IPS-15b (cell line): ENCODE data around the gene RPL27A.

Source experiments
- H3K27me3 ChIP-seq: one replicate; pipeline ENCODE4 v1.6.1; 2013; ENCODE audit warnings: low read length; ENCODE audit not compliant: control insufficient read depth, insufficient read depth
- H3K36me3 ChIP-seq: one replicate; pipeline ENCODE4 v1.6.1; 2013; ENCODE audit warnings: low read length; ENCODE audit not compliant: control insufficient read depth, insufficient read depth
- H3K4me1 ChIP-seq: one replicate; pipeline ENCODE4 v1.6.1; 2013; ENCODE audit warnings: mild to moderate bottlenecking, low read length; ENCODE audit not compliant: control insufficient read depth, insufficient read depth
- H3K4me3 ChIP-seq: one replicate; pipeline ENCODE4 v1.5.1; 2013; ENCODE audit warnings: low read depth, low read length
- H3K9ac ChIP-seq: one replicate; pipeline ENCODE4 v1.6.1; 2013; ENCODE audit warnings: low read depth, mild to moderate bottlenecking, low read length
- H3K9me3 ChIP-seq: one replicate; pipeline ENCODE4 v1.6.1; 2013; ENCODE audit warnings: mild to moderate bottlenecking, low read length; ENCODE audit not compliant: control insufficient read depth, insufficient read depth

RPL27A gene

GRCh38 chr11:8682303-8683114 is at the start of gene RPL27A, which contains the start of gene TRIM66:
Gene RPL27A, plus strand, starts transcription at chr11:8682792. Its CDS starts 22 bp downstream, at chr11:8682814.
Gene TRIM66, minus strand, starts transcription at chr11:8682665. Its CDS starts 10,391 bp downstream, at chr11:8672274.
- Histone ChIP-seq H3K9me3 (no peaks in the 10 kb centered on the region), H3K27me3 (no peaks in the 10 kb centered on the region), H3K9ac (peak within 1 kb of the TSS; percentile 100), H3K36me3 (peaks cover 29% of the 10 kb centered on the region), H3K4me1 (peaks cover 12% of the 10 kb centered on the region), H3K4me3 (peak within 1 kb of the TSS; percentile 95)

- no peak overlapping the region for H3K9ac ChIP-seq
- H3K27me3 ChIP-seq: no peaks in the 10 kb centered on the region
- H3K4me3 ChIP-seq: no peak overlapping the region
- no peaks in the 10 kb centered on the region for H3K9me3 ChIP-seq
- H3K36me3 ChIP-seq: peaks cover 3% of the 10 kb centered on the region
- H3K4me1 ChIP-seq: no peaks in the 10 kb centered on the region
These were observed 48.1 kb upstream of the RPL27A start for GRCh38 chr11:8634498-8634897.

GRCh38 chr11:8636127-8636526 is 46.5 kb upstream of the RPL27A start:
- H3K9me3 ChIP-seq: no peaks in the 10 kb centered on the region
- H3K36me3 ChIP-seq: peaks cover 3% of the 10 kb centered on the region
- H3K9ac ChIP-seq: no peak overlapping the region
- no peak overlapping the region for H3K4me3 ChIP-seq
- H3K4me1 ChIP-seq: peaks cover 6% of the 10 kb centered on the region
- no peaks in the 10 kb centered on the region for H3K27me3 ChIP-seq

DNA sequence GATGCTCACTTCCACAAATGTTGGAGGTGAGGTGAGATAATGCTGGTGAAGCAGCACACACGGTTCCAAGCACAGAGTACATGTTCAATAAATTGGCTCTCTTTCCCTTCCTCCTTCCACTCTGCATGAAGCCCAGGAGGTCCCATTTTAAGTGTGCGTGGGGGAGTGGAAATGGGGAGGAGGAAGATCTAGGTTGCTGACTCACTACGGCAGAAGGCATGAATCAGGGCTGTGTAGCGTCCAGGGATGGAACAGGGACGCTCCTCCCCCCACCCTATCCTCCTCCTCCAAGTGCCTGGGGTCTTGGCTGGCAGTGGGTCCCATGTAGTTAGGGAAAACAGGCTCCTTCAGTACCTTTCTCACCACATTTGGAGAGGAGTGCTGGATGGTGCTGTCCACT is 44.3 kb upstream of the RPL27A start:
- Histone ChIP-seq H3K4me1 (peaks cover 8% of the 10 kb centered on the region), H3K36me3 (peaks cover 3% of the 10 kb centered on the region), H3K9ac (no peak overlapping the region), H3K9me3 (no peaks in the 10 kb centered on the region), H3K4me3 (no peak overlapping the region), H3K27me3 (no peaks in the 10 kb centered on the region)

GRCh38 chr11:8639655-8640054 is 42.9 kb upstream of the RPL27A start:
- Histone ChIP-seq H3K36me3 (peaks cover 3% of the 10 kb centered on the region), H3K9ac (no peak overlapping the region), H3K27me3 (no peaks in the 10 kb centered on the region), H3K9me3 (no peaks in the 10 kb centered on the region), H3K4me1 (peaks cover 8% of the 10 kb centered on the region), H3K4me3 (no peak overlapping the region)

DNA sequence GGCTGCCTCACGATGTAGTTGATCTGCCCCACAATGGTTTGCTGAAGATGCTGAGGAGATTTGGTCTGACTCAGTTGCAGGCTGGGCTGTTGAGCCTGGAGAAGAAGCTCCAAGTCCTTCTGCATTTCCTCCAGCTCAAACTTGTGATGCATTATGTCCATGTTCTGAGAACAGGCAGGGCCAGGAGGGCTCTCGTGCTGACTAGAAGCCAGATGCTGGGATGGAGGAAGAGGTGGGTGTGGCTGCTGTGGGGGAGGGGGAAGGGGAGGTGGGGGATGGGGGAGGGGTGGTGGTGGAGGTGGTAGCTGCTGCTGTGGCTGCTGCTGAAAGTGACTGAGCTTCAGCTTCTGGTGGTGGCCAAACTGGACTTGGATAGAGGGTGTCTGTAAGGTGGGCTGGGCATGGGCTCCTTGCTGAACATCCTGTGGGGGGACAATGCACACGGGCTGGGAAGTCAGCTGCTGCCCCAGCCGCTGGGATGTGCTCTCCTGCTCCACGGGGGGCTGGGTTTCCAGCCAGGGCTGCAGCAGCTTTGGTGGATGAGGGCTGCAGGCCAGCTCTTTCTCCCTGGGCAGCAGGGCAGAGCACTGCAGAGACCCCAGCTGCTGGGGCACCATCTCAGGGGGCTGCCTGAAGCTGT is 42.2 kb upstream of the RPL27A start:
- Histone ChIP-seq H3K36me3 (peaks cover 4% of the 10 kb centered on the region), H3K9ac (no peak overlapping the region)

GRCh38 chr11:8641332-8641731 is 41.3 kb upstream of the RPL27A start:
- Histone ChIP-seq H3K9me3 (no peaks in the 10 kb centered on the region), H3K36me3 (peaks cover 4% of the 10 kb centered on the region)

More for the DNA sequence above, 42.2 kb upstream of the RPL27A start:
- H3K4me1 ChIP-seq: peaks cover 8% of the 10 kb centered on the region
- H3K9me3 ChIP-seq: no peaks in the 10 kb centered on the region
- H3K4me3 ChIP-seq: peak overlapping the region; percentile 39
- H3K27me3 ChIP-seq: no peaks in the 10 kb centered on the region

GRCh38 chr11:8642196-8642841 is 40.3 kb upstream of the RPL27A start:
- Histone ChIP-seq H3K9ac (no peak overlapping the region), H3K36me3 (peaks cover 4% of the 10 kb centered on the region), H3K4me3 (no peak overlapping the region), H3K27me3 (no peaks in the 10 kb centered on the region), H3K9me3 (no peaks in the 10 kb centered on the region), H3K4me1 (peaks cover 8% of the 10 kb centered on the region)

More at GRCh38 chr11:8641332-8641731, 41.3 kb upstream of the RPL27A start:
- Histone ChIP-seq H3K4me1 (peaks cover 8% of the 10 kb centered on the region), H3K9ac (no peak overlapping the region), H3K4me3 (no peak overlapping the region), H3K27me3 (no peaks in the 10 kb centered on the region)

DNA sequence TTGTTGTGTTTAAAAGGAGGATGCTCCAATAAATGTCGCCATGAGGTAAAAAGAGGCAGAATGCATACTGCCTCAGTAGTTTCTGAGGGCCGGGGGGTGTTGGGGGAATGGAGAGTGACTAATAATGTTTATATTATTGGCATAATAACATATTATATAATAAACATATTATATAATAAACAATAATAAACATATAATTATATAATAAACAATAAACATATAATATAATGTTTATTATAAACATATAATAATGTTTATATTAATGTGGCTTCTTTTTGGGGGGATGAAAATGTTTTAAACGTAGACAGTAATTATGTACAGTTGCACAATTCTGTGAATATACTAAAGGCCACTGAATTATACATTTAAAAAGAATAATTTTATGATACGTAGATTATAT is 35.7 kb upstream of the RPL27A start:
- Histone ChIP-seq H3K9me3 (no peaks in the 10 kb centered on the region), H3K4me1 (no peaks in the 10 kb centered on the region), H3K4me3 (no peak overlapping the region), H3K27me3 (no peaks in the 10 kb centered on the region), H3K9ac (no peak overlapping the region), H3K36me3 (peaks cover 8% of the 10 kb centered on the region)

DNA sequence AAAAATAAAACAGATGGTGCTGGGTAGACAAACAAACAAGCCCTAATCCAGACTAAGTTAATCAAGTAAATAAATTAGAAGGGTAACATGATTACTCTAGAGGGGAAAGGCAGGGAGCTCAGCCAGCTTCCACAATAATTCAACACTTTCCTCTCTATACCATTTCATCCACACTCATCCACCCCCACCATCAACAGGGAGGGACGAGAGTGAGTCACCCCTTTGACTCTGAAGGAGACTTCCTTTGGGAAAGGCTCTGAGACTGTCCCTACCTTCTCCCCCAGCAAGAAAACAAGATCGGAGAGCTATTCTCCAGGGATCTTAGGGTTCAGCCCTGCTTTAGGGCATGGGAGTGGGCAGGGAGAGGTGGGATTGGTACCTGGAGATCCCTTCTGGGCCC is 33.2 kb upstream of the RPL27A start:
- Histone ChIP-seq H3K27me3 (no peaks in the 10 kb centered on the region), H3K36me3 (peaks cover 8% of the 10 kb centered on the region)

DNA sequence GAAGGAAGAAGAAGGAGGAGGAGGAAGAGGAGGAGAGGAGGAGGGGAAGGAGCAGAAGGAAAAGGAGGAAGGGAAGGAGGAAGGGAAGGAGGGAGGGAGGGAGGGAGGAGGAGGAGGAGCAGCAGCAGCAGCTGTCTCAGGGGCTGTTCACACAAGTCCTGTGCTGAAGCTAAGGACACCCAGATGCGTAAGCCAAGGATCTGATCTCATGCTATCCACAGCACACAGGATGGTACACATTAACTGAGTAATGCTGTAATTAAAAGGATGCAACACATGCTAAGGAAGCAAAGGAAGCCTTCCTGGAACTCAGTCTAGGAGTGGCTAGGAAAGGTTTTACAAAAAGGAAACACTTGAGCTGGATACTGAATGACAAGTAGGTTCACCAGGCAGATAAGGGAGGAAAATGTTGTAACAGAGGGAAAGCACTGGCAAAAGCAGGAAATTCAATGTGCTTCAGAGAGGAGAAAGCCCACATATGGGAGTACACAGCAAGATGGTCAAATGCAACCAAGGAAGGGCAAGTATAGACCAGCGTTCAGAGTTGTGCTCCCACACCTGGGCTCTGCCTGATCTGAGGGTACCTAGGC is 32.1 kb upstream of the RPL27A start:
- H3K9ac ChIP-seq: no peak overlapping the region
- no peak overlapping the region for H3K4me3 ChIP-seq

More for the DNA sequence above, 33.2 kb upstream of the RPL27A start:
- H3K9ac ChIP-seq: no peak overlapping the region
- no peaks in the 10 kb centered on the region for H3K9me3 ChIP-seq
- H3K4me1 ChIP-seq: no peaks in the 10 kb centered on the region
- no peak overlapping the region for H3K4me3 ChIP-seq

More for the DNA sequence above, 32.1 kb upstream of the RPL27A start:
- no peaks in the 10 kb centered on the region for H3K4me1 ChIP-seq
- H3K36me3 ChIP-seq: peaks cover 6% of the 10 kb centered on the region
- no peaks in the 10 kb centered on the region for H3K9me3 ChIP-seq
- H3K27me3 ChIP-seq: no peaks in the 10 kb centered on the region
